ENCODE data around the gene PCDH9. TPM values are rescaled to one million over a fixed set of nuclear protein-coding genes. Genes with fewer than 3 reads are reported as not detected.

The PCDH9 gene
- polyA plus RNA-seq, 4 donors: 0.27 to 1.1 (median 0.72) TPM; not detected in 1

GRCh38 chr13:67071918-67072598 lies 158.1 kb downstream of the PCDH9 start:
- Histone ChIP-seq H3K4me1 (ENCODE audit: control insufficient read depth in 3 of 3, insufficient read depth in 2 of 3, low read depth in 1 of 3, low read length in 2 of 3) (no peaks in the 10 kb centered on the region), H3K27me3 (ENCODE audit: control insufficient read depth in 3 of 3, insufficient read depth in 3 of 3, low read length in 3 of 3) (no peaks in the 10 kb centered on the region), H3K36me3 (ENCODE audit: control insufficient read depth in 3 of 3, insufficient read depth in 2 of 3, low read depth in 1 of 3, low read length in 3 of 3) (no peaks in the 10 kb centered on the region), H3K9me3 (ENCODE audit: control insufficient read depth in 2 of 2, insufficient read depth in 1 of 2, low read depth in 1 of 2, low read length in 1 of 2) (no peaks in the 10 kb centered on the region), H3K4me3 (ENCODE audit: low read depth in 1 of 3, low read length in 3 of 3) (no peak overlapping the region), H3K27ac (ENCODE audit: low read depth in 1 of 3, low read length in 2 of 3) (no peak overlapping the region)
- DNase-seq (no peak), FAIRE-seq (no peak)
- WGBS, 3 donors: 81 to 89% (median 82%) methylated on average over 3 of the region's 3 CpGs

GRCh38 chr13:67070306-67070705 lies 159.8 kb downstream of the PCDH9 start:
- Histone ChIP-seq H3K4me3 (ENCODE audit: low read depth in 1 of 3, low read length in 3 of 3) (no peak overlapping the region), H3K4me1 (ENCODE audit: control insufficient read depth in 3 of 3, insufficient read depth in 2 of 3, low read depth in 1 of 3, low read length in 2 of 3) (no peaks in the 10 kb centered on the region), H3K9me3 (ENCODE audit: control insufficient read depth in 2 of 2, insufficient read depth in 1 of 2, low read depth in 1 of 2, low read length in 1 of 2) (no peaks in the 10 kb centered on the region), H3K27ac (ENCODE audit: low read depth in 1 of 3, low read length in 2 of 3) (no peak overlapping the region), H3K27me3 (ENCODE audit: control insufficient read depth in 3 of 3, insufficient read depth in 3 of 3, low read length in 3 of 3) (no peaks in the 10 kb centered on the region), H3K36me3 (ENCODE audit: control insufficient read depth in 3 of 3, insufficient read depth in 2 of 3, low read depth in 1 of 3, low read length in 3 of 3) (no peaks in the 10 kb centered on the region)
- DNase-seq (no peak), FAIRE-seq (no peak)

GRCh38 chr13:67069117-67069767 lies 160.9 kb downstream of the PCDH9 start:
- H3K4me3 ChIP-seq (ENCODE audit: low read depth in 1 of 3, low read length in 3 of 3): no peak overlapping the region
- DNase-seq (no peak), FAIRE-seq (no peak)
- H3K9me3 ChIP-seq (ENCODE audit: control insufficient read depth in 2 of 2, insufficient read depth in 1 of 2, low read depth in 1 of 2, low read length in 1 of 2): no peaks in the 10 kb centered on the region
- H3K27ac ChIP-seq (ENCODE audit: low read depth in 1 of 3, low read length in 2 of 3): no peak overlapping the region
- H3K36me3 ChIP-seq (ENCODE audit: control insufficient read depth in 3 of 3, insufficient read depth in 2 of 3, low read depth in 1 of 3, low read length in 3 of 3): no peaks in the 10 kb centered on the region
- H3K27me3 ChIP-seq (ENCODE audit: control insufficient read depth in 3 of 3, insufficient read depth in 3 of 3, low read length in 3 of 3): no peaks in the 10 kb centered on the region
- WGBS, 3 donors: 83 to 91% (median 88%) methylated on average over 3 of the region's 3 CpGs
- H3K4me1 ChIP-seq (ENCODE audit: control insufficient read depth in 3 of 3, insufficient read depth in 2 of 3, low read depth in 1 of 3, low read length in 2 of 3): no peaks in the 10 kb centered on the region

DNA sequence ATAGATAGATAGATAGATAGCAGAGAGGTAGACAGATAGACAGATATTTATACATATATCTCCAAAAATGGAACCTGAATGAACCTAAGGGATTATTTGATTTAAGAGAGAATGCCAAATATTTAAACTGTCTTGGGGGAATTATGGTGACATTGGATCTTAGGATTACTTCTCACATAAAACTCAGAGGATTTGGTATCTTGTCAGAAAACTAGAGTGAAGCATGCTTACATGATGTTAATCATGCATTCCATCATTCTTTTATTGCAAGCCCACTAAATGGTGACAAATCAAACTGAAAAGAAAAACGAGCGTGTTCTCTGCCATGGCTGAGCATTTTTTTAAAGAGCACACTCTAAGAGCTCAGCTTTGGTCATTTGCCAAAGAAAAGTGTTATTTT lies 165.2 kb downstream of the PCDH9 start:
- Histone ChIP-seq H3K27ac (ENCODE audit: low read depth in 1 of 3, low read length in 2 of 3) (no peak overlapping the region), H3K9me3 (ENCODE audit: control insufficient read depth in 2 of 2, insufficient read depth in 1 of 2, low read depth in 1 of 2, low read length in 1 of 2) (no peaks in the 10 kb centered on the region), H3K27me3 (ENCODE audit: control insufficient read depth in 3 of 3, insufficient read depth in 3 of 3, low read length in 3 of 3) (no peaks in the 10 kb centered on the region), H3K4me1 (ENCODE audit: control insufficient read depth in 3 of 3, insufficient read depth in 2 of 3, low read depth in 1 of 3, low read length in 2 of 3) (no peaks in the 10 kb centered on the region), H3K4me3 (ENCODE audit: low read depth in 1 of 3, low read length in 3 of 3) (no peak overlapping the region), H3K36me3 (ENCODE audit: control insufficient read depth in 3 of 3, insufficient read depth in 2 of 3, low read depth in 1 of 3, low read length in 3 of 3) (no peaks in the 10 kb centered on the region)
- 57 to 79% (median 58%) methylated on average over 2 of the region's 2 CpGs for WGBS, 3 donors
- FAIRE-seq (no peak), DNase-seq (no peak)

GRCh38 chr13:67063036-67063435 lies 167.1 kb downstream of the PCDH9 start:
- WGBS, 3 donors: 88 to 90% (median 89%) methylated on average over 3 of the region's 3 CpGs
- Histone ChIP-seq H3K27ac (ENCODE audit: low read depth in 1 of 3, low read length in 2 of 3) (no peak overlapping the region), H3K27me3 (ENCODE audit: control insufficient read depth in 3 of 3, insufficient read depth in 3 of 3, low read length in 3 of 3) (no peaks in the 10 kb centered on the region), H3K4me1 (ENCODE audit: control insufficient read depth in 3 of 3, insufficient read depth in 2 of 3, low read depth in 1 of 3, low read length in 2 of 3) (no peaks in the 10 kb centered on the region), H3K36me3 (ENCODE audit: control insufficient read depth in 3 of 3, insufficient read depth in 2 of 3, low read depth in 1 of 3, low read length in 3 of 3) (no peaks in the 10 kb centered on the region), H3K4me3 (ENCODE audit: low read depth in 1 of 3, low read length in 3 of 3) (no peak overlapping the region), H3K9me3 (ENCODE audit: control insufficient read depth in 2 of 2, insufficient read depth in 1 of 2, low read depth in 1 of 2, low read length in 1 of 2) (no peaks in the 10 kb centered on the region)
- DNase-seq: no peak
- FAIRE-seq: no peak

DNA sequence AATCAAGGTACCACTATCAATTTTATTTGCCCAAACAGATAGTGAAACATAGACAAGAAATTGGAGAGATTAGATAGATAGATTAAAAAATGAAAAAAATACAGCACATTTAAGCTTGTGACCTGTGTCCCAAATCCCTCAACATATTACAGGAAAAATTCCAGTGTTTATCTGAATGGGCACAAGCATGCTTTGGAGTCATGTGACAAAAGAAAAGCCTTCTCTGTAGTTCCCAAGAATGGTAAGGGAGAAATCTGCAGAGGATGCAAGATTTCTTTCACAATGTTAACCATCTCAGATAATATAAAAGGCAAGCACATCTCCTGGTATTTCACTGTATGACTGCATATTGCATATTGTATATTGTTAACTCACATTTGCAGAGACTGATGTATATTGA lies 168.0 kb downstream of the PCDH9 start:
- no peak for FAIRE-seq

DNA sequence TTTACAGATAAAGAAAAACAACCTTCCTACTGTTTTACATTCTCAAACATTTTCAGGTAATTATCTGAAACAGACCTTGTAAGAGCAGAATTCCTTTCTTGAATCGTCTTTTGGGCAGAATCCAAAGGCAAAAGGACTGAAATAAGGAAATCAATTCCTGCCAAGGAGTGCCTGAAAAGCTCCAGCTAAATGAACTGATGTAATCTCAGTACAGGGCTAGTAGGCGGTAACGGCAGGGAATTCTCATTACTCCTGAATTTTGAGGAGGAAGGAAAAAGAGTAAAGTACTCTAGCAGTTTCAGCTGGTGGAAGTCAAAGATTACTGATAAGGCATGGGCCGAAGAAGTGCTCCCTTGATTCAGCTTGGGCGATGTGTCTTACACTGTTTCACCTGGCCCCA lies 168.4 kb downstream of the PCDH9 start:
- no peak for FAIRE-seq
- Histone ChIP-seq H3K27me3 (ENCODE audit: control insufficient read depth in 3 of 3, insufficient read depth in 3 of 3, low read length in 3 of 3) (no peaks in the 10 kb centered on the region), H3K9me3 (ENCODE audit: control insufficient read depth in 2 of 2, insufficient read depth in 1 of 2, low read depth in 1 of 2, low read length in 1 of 2) (no peaks in the 10 kb centered on the region), H3K4me3 (ENCODE audit: low read depth in 1 of 3, low read length in 3 of 3) (no peak overlapping the region), H3K27ac (ENCODE audit: low read depth in 1 of 3, low read length in 2 of 3) (no peak overlapping the region), H3K36me3 (ENCODE audit: control insufficient read depth in 3 of 3, insufficient read depth in 2 of 3, low read depth in 1 of 3, low read length in 3 of 3) (no peaks in the 10 kb centered on the region), H3K4me1 (ENCODE audit: control insufficient read depth in 3 of 3, insufficient read depth in 2 of 3, low read depth in 1 of 3, low read length in 2 of 3) (no peaks in the 10 kb centered on the region)
- 20 to 48% (median 26%) methylated on average over 5 of the region's 5 CpGs for WGBS, 3 donors
- no peak for DNase-seq

More for the DNA sequence above, 168.0 kb downstream of the PCDH9 start:
- Histone ChIP-seq H3K27ac (ENCODE audit: low read depth in 1 of 3, low read length in 2 of 3) (no peak overlapping the region), H3K36me3 (ENCODE audit: control insufficient read depth in 3 of 3, insufficient read depth in 2 of 3, low read depth in 1 of 3, low read length in 3 of 3) (no peaks in the 10 kb centered on the region), H3K9me3 (ENCODE audit: control insufficient read depth in 2 of 2, insufficient read depth in 1 of 2, low read depth in 1 of 2, low read length in 1 of 2) (no peaks in the 10 kb centered on the region), H3K4me3 (ENCODE audit: low read depth in 1 of 3, low read length in 3 of 3) (no peak overlapping the region), H3K4me1 (ENCODE audit: control insufficient read depth in 3 of 3, insufficient read depth in 2 of 3, low read depth in 1 of 3, low read length in 2 of 3) (no peaks in the 10 kb centered on the region), H3K27me3 (ENCODE audit: control insufficient read depth in 3 of 3, insufficient read depth in 3 of 3, low read length in 3 of 3) (no peaks in the 10 kb centered on the region)
- DNase-seq: no peak

GRCh38 chr13:67052550-67053490 lies 177.3 kb downstream of the PCDH9 start:
- Histone ChIP-seq H3K27me3 (ENCODE audit: control insufficient read depth in 3 of 3, insufficient read depth in 3 of 3, low read length in 3 of 3) (no peaks in the 10 kb centered on the region), H3K36me3 (ENCODE audit: control insufficient read depth in 3 of 3, insufficient read depth in 2 of 3, low read depth in 1 of 3, low read length in 3 of 3) (no peaks in the 10 kb centered on the region), H3K4me3 (ENCODE audit: low read depth in 1 of 3, low read length in 3 of 3) (no peak overlapping the region), H3K9me3 (ENCODE audit: control insufficient read depth in 2 of 2, insufficient read depth in 1 of 2, low read depth in 1 of 2, low read length in 1 of 2) (no peaks in the 10 kb centered on the region), H3K4me1 (ENCODE audit: control insufficient read depth in 3 of 3, insufficient read depth in 2 of 3, low read depth in 1 of 3, low read length in 2 of 3) (no peaks in the 10 kb centered on the region), H3K27ac (ENCODE audit: low read depth in 1 of 3, low read length in 2 of 3) (no peak overlapping the region)
- DNase-seq (no peak), FAIRE-seq (no peak)
- 83 to 87% (median 84%) methylated on average over 8 of the region's 8 CpGs for WGBS, 3 donors

Data from small intestine (tissue), 7 donors.